NCI-H69 (cell line): ENCODE results near the gene C4orf50.

Experiments used
- DNase-seq: peaks from one replicate; lab custom pipeline; 2025; lab: John Stamatoyannopoulos, UW

The C4orf50 gene

DNA sequence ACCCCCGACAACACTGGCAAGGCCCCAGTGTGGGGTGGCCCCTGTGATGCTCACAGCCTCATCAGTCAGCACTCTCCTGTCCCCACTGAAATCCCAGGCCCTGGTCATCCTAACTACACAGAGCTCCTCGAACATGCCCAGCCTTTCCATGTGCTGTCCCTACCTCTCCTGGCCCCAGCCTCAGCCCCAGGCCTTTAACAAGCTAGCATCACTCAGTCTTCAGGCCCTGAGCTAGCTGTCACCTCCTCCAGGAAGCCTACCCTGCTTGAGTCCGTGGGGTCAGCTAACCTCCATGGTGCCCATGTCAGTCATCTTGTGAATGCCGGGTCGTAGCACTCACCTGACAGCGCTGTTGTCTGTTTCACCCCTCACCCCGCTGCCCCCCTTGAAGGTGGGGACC is 25.6 kb upstream of the C4orf50 start:
- no peak for DNase-seq

DNA sequence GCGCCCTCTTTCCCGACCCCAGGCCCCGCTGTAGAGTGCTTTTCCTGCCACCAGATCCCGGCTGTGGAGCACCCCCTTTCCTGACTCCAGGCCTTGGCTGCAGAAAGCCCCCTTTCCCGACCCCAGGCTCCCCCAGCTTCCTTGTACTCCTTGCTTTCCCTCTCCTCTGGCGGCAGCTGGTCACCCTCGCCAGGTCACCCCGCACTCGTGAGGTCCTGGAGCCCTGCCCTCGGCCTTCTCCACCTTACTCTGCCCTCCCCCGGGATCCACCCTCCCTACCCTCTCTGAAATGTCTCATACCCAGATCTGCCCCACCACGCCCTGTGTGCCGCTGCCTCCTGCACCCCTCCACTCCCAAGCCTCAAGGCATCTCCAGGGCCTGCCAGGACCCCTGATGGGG is 25.0 kb upstream of the C4orf50 start:
- DNase-seq = no peak

- no peak for DNase-seq
Observed at GRCh38 chr4:6042293-6043063, 24.2 kb upstream of the C4orf50 start.

- no peak for DNase-seq
Observed at GRCh38 chr4:6041800-6042199, 23.6 kb upstream of the C4orf50 start.

DNA sequence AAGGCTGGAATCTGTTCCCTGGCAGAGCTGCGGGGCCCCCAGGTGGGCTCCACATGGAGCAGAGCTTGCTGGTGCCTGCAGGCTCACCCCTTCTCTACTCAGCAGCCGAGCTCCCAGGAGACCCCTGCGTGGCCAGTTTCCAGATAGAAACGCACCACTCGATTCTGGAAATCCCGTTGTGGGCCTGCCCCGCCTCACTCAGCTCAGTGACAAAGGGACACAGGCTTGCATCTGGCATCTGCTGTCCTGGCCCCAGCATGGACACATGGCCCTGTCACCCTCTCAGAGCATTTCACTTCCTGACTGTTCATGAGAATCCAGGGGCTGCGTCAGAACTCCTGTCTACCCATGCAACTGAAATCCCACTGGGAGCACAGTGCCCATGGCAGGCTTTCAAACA is 20.5 kb upstream of the C4orf50 start:
- no peak for DNase-seq

DNA sequence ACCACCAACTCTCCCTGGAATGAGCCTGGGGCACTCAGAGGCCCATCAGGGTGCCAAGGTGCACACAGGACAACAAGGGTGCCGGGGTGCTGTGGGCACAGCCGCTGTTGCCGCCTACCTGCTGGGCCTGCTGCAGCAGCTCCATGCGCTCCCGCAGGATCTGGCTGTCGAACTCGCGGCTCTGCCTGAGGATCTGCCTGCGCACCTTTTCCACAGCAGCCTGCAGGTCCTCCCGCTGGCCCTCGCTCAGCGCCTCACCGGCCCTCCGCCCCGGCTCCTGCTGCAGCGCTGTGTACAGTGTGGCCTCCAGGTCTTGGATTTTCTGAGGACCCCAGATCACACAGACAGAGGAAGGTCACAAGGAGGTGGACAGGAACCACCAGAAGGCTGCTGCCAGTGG is 17.6 kb upstream of the C4orf50 start:
- peak; percentile 5 for DNase-seq

DNA sequence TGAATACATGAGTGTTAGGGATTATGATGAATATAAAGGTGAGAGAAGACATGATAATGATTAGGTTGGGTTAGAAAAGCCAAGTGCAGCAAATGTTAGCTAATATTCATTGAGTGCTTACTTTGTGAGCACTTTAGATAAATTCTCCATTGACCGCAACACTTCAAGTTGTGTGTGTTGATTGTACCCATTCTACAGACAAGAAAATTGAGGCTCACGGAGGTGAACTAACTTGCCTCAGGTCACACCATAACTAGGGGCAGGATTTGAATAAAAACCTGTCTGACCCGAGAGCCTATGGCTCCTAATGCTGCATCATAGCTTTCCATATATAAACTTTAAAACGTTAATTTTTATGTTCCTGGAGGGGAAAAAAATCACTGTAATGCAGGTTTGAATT is 15.2 kb upstream of the C4orf50 start:
- no peak for DNase-seq

GRCh38 chr4:6032249-6033244 is 14.3 kb upstream of the C4orf50 start:
- DNase-seq = peak; percentile 91

DNA sequence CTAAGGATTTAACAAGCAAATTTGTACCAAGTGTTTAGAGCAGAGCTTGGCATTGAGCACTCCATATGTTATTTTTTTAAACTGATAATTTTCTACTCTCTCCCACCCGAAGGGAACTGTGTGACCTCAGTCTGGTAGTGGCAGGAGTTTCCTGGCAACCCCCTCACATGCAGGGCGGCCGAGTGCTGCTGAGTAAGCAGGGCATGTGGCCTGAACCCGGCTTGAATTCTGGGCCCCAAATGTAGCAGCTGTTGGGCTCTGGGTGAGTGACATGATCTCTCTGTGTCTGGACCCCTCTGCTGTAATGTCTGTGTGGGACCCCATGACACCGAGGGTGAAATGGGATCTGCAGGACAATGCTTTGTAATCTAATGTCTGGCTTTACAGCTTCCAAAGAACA is 13.6 kb upstream of the C4orf50 start:
- DNase-seq = peak; percentile 2

- peak; percentile 20 for DNase-seq
Observed at GRCh38 chr4:6030679-6031078, 12.4 kb upstream of the C4orf50 start.

GRCh38 chr4:6029254-6029653 is 11.0 kb upstream of the C4orf50 start:
- no peak for DNase-seq

- no peak for DNase-seq
Observed at GRCh38 chr4:6028168-6028567, 9.9 kb upstream of the C4orf50 start.

GRCh38 chr4:6027392-6027791 is 9.2 kb upstream of the C4orf50 start:
- DNase-seq = no peak

- DNase-seq = no peak
Observed at GRCh38 chr4:6024313-6024960, 6.2 kb upstream of the C4orf50 start.

GRCh38 chr4:6023731-6024130 is 5.5 kb upstream of the C4orf50 start:
- DNase-seq = no peak

DNA sequence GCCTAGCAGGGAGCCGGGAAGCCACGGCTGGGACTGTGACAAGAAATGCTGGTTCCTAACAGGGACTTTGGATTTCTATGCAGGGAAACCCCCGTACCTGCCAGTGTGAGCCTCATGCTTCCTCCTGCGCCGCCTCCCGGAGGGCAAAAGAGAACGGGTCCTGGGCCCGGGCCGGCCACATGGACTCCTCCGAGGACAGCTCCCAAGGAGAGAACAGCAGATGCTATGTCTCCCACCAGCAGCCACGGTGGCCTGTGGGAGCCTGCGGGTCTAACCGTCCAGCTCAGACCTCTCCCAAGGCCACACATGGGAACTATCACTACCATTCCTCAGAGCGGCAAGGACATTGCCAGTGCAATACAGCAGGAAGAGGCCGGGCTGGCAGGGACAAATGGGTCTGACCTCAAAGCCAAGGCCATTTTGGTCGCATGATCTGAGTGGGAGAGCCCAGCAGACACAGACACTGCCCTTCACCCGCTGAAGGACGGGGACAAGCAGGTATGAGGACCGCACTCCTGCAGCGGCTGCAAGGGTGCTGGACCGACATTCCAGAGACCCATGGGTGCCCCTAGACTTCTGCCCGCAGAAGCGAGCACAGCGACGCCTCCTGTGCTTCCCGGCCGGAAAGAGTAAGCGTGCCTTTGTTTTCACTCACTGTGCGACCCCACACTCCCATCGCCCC is 4.5 kb upstream of the C4orf50 start:
- no peak for DNase-seq

GRCh38 chr4:6021831-6022606 is 3.8 kb upstream of the C4orf50 start:
- no peak for DNase-seq

GRCh38 chr4:6020613-6021012 is 2.4 kb upstream of the C4orf50 start:
- DNase-seq = peak; percentile 29

GRCh38 chr4:6019316-6020263 is 1.4 kb upstream of the C4orf50 start:
- DNase-seq = peak; percentile 64

GRCh38 chr4:6017800-6018199 is 431 bp downstream of the C4orf50 start:
- DNase-seq = no peak
